H1 (cell line): ENCODE data around the gene TMEM82. TPM values are rescaled to one million over a fixed set of nuclear protein-coding genes. Genes with fewer than 3 reads are reported as not detected.
A peak's percentile ranks its signal among the peaks of the same experiment; 100 is the strongest.

Source experiments
- CTCF ChIA-PET: fragments of 300-600 bp; sonication (Branson Sonifier 250); formaldehyde crosslinking; loops from one replicate; lab custom pipeline; 2021; ENCODE audit not compliant: partially characterized antibody; lab: Charles Lee
- POLR2A ChIA-PET: fragments of 300-600 bp; sonication (Branson Sonifier 250); formaldehyde crosslinking; loops from one replicate; lab custom pipeline; 2021; ENCODE audit warnings: inconsistent platforms; ENCODE audit not compliant: partially characterized antibody; lab: Charles Lee
- DNase-seq, 2 experiments: peaks; one replicate each; pipeline versions ENCODE4 v3.0.0 to v3.0.0-alpha.2; 2010 to 2022; ENCODE audit warnings: low spot score in 2 of 2, low read depth in 1 of 2, mixed read lengths in 1 of 2
- FAIRE-seq: peaks from 2 replicates; lab custom pipeline; 2011; peaks lifted over from hg19 to GRCh38; lab: Jason Lieb, UNC
- H2AFZ ChIP-seq: 2 replicates; pipeline ENCODE4 v1.8.1; 2012; ENCODE audit warnings: low read length, inconsistent platforms
- H2AK5ac ChIP-seq: 2 replicates; pipeline ENCODE4 v1.6.1; 2013; ENCODE audit warnings: low read depth, low read length
- H2BK120ac ChIP-seq: replicated peaks from 2 replicates; pipeline ENCODE3; 2013; ENCODE audit warnings: low read depth, low read length, inconsistent platforms
- H2BK12ac ChIP-seq: 2 replicates; pipeline ENCODE4 v1.6.1; 2013; ENCODE audit warnings: low read depth, low read length
- H2BK15ac ChIP-seq: 2 replicates; pipeline ENCODE4 v1.6.1; 2013; ENCODE audit warnings: low read length
- H2BK20ac ChIP-seq: 2 replicates; pipeline ENCODE4 v1.6.1; 2013; ENCODE audit warnings: low read length
- H2BK5ac ChIP-seq: 2 replicates; pipeline ENCODE4 v1.6.1; 2013; ENCODE audit warnings: low read depth, low read length
- H3K14ac ChIP-seq: 2 replicates; pipeline ENCODE4 v1.6.1; 2013; ENCODE audit warnings: inconsistent platforms; ENCODE audit not compliant: insufficient read length
- H3K18ac ChIP-seq: 2 replicates; pipeline ENCODE4 v1.6.1; 2013; ENCODE audit warnings: low read length; ENCODE audit errors: extremely low read depth
- H3K23ac ChIP-seq: 2 replicates; pipeline ENCODE4 v1.6.1; 2013; ENCODE audit warnings: inconsistent platforms; ENCODE audit not compliant: insufficient read length
- H3K23me2 ChIP-seq: 2 replicates; pipeline ENCODE4 v1.6.1; 2013; ENCODE audit warnings: low read depth, low read length
- H3K27ac ChIP-seq: 2 replicates; pipeline ENCODE4 v1.6.1; 2011; ENCODE audit warnings: low read depth, low read length, inconsistent platforms
- H3K27me3 ChIP-seq, 4 experiments: replicated peaks in 1 of 4; 1 replicate in 1 of 4; 2 replicates in 3 of 4; pipeline versions ENCODE4 v1.6.1 to v1.8.1; 2011 to 2013; ENCODE audit warnings: low read length in 3 of 4, mild to moderate bottlenecking in 3 of 4, inconsistent platforms in 2 of 4, mixed read lengths in 2 of 4, moderate library complexity in 1 of 4; ENCODE audit not compliant: control insufficient read depth in 3 of 4, insufficient read depth in 3 of 4; ENCODE audit errors: extremely low read depth in 1 of 4
- H3K36me3 ChIP-seq, 4 experiments: 2 replicates each; pipeline versions ENCODE4 v1.6.1 to v1.8.1; 2011 to 2013; ENCODE audit warnings: mild to moderate bottlenecking in 4 of 4, low read length in 3 of 4, moderate library complexity in 2 of 4, control low read depth in 1 of 4, inconsistent platforms in 1 of 4; ENCODE audit not compliant: insufficient read depth in 4 of 4, control insufficient read depth in 2 of 4
- H3K4ac ChIP-seq: replicated peaks from 2 replicates; pipeline ENCODE3; 2013; ENCODE audit warnings: low read length, low read depth, mixed read lengths, inconsistent platforms; ENCODE audit not compliant: insufficient read length
- H3K4me1 ChIP-seq, 4 experiments: replicated peaks in 1 of 4; 1 replicate in 1 of 4; 2 replicates in 3 of 4; pipeline versions ENCODE4 v1.6.1 to v1.8.1; 2011 to 2013; ENCODE audit warnings: low read length in 3 of 4, inconsistent platforms in 2 of 4, mixed read lengths in 1 of 4; ENCODE audit not compliant: insufficient read depth in 4 of 4, control insufficient read depth in 3 of 4
- H3K4me2 ChIP-seq, 2 experiments: 2 replicates each; pipeline versions ENCODE4 v1.6.1 to v1.8.1; 2011 to 2013; ENCODE audit warnings: low read depth in 2 of 2, low read length in 2 of 2, control low read depth in 1 of 2, inconsistent platforms in 1 of 2, mild to moderate bottlenecking in 1 of 2; ENCODE audit not compliant: insufficient read depth in 1 of 2
- H3K4me3 ChIP-seq, 4 experiments: fragments of 200-600, 300-600 bp in 1 of 4; sonication (generic), shearing (Covaris generic), sonication (Bioruptor Twin) in 1 of 4; 2 replicates each; pipeline versions ENCODE4 v1.5.1 to v1.8.1; 2011 to 2016; ENCODE audit warnings: low read length in 4 of 4, low read depth in 3 of 4, control low read depth in 2 of 4, inconsistent platforms in 2 of 4, mild to moderate bottlenecking in 2 of 4, mixed read lengths in 1 of 4, moderate library complexity in 1 of 4; ENCODE audit not compliant: insufficient read depth in 2 of 4; ENCODE audit errors: extremely low read depth in 1 of 4
- H3K56ac ChIP-seq: replicated peaks from 2 replicates; pipeline ENCODE3; 2013; ENCODE audit warnings: low read depth, mild to moderate bottlenecking, mixed read lengths, low read length, inconsistent platforms; ENCODE audit not compliant: insufficient read length
- H3K79me1 ChIP-seq: 2 replicates; pipeline ENCODE4 v1.6.1; 2013; ENCODE audit warnings: low read depth, low read length, control low read depth
- H3K79me2 ChIP-seq, 2 experiments: 2 replicates each; pipeline versions ENCODE4 v1.6.1 to v1.8.1; 2012 to 2013; ENCODE audit warnings: low read length in 2 of 2, mild to moderate bottlenecking in 2 of 2, inconsistent platforms in 1 of 2; ENCODE audit not compliant: insufficient read depth in 2 of 2, control insufficient read depth in 1 of 2
- H3K9ac ChIP-seq, 4 experiments: replicated peaks in 1 of 4; 1 replicate in 1 of 4; 2 replicates in 3 of 4; pipeline versions ENCODE4 v1.6.1 to v1.8.1; 2011 to 2013; ENCODE audit warnings: low read depth in 3 of 4, low read length in 3 of 4, control low read depth in 2 of 4, mild to moderate bottlenecking in 2 of 4, moderate library complexity in 2 of 4, inconsistent platforms in 1 of 4; ENCODE audit errors: extremely low read depth in 1 of 4
- H3K9me3 ChIP-seq, 2 experiments: 2 replicates each; pipeline versions ENCODE4 v1.6.1 to v1.8.1; 2012 to 2013; ENCODE audit warnings: mild to moderate bottlenecking in 2 of 2, moderate library complexity in 2 of 2, control low read depth in 1 of 2, inconsistent platforms in 1 of 2, low read depth in 1 of 2, low read length in 1 of 2, mixed read lengths in 1 of 2; ENCODE audit not compliant: insufficient read depth in 2 of 2
- H4K20me1 ChIP-seq, 2 experiments: replicated peaks in 1 of 2; 2 replicates each; pipeline versions ENCODE3 to v1.8.1; 2011 to 2013; ENCODE audit warnings: inconsistent platforms in 2 of 2, low read length in 2 of 2, mild to moderate bottlenecking in 1 of 2; ENCODE audit not compliant: insufficient read depth in 2 of 2, control insufficient read depth in 1 of 2
- H4K5ac ChIP-seq: 2 replicates; pipeline ENCODE4 v1.6.1; 2013; ENCODE audit warnings: low read length, low read depth, mixed read lengths, inconsistent platforms; ENCODE audit not compliant: insufficient read length
- H4K8ac ChIP-seq: 2 replicates; pipeline ENCODE4 v1.8.0; 2013; ENCODE audit warnings: mild to moderate bottlenecking, moderate library complexity, low read length, inconsistent platforms; ENCODE audit not compliant: insufficient read depth; ENCODE audit errors: extremely low read depth
- H4K91ac ChIP-seq: replicated peaks from 2 replicates; pipeline ENCODE3; 2013; ENCODE audit warnings: low read length, mixed read lengths, inconsistent platforms; ENCODE audit not compliant: insufficient read length
- BACH1 ChIP-seq: IDR thresholded peaks from 2 replicates; pipeline ENCODE4 v1.6.1; 2012; ENCODE audit warnings: low read length, improper control_type of control experiment
- CREB1 ChIP-seq: IDR thresholded peaks from 2 replicates; pipeline ENCODE4 v1.6.1; 2012; ENCODE audit warnings: inconsistent platforms
- KDM4A ChIP-seq: IDR thresholded peaks from one replicate; pipeline ENCODE4 v1.7.1; 2012; ENCODE audit warnings: low read depth, mild to moderate bottlenecking, moderate library complexity, low read length, inconsistent platforms; ENCODE audit not compliant: severe bottlenecking
- POLR2AphosphoS5 ChIP-seq: IDR thresholded peaks from 2 replicates; pipeline ENCODE4 v1.6.1; 2011; ENCODE audit warnings: low read depth, low read length
- SIX5 ChIP-seq: IDR thresholded peaks from 2 replicates; pipeline ENCODE4 v1.6.1; 2011; ENCODE audit warnings: mild to moderate bottlenecking, low read depth, low read length
- TAF7 ChIP-seq: optimal IDR thresholded peaks from 2 replicates; pipeline ENCODE3; 2011; ENCODE audit warnings: low read depth, mild to moderate bottlenecking, inconsistent platforms, low read length, moderate library complexity, borderline replicate concordance
- TCF12 ChIP-seq: IDR thresholded peaks from 2 replicates; pipeline ENCODE4 v1.6.1; 2011; ENCODE audit warnings: low read depth, mild to moderate bottlenecking, low read length
- WGBS, 2 experiments: shearing (Covaris generic) in 1 of 2; methylation state at CpG; one replicate each; pipeline versions ENCODE4 v1.1.6 to v1.1.7; 2013 to 2015; ENCODE audit warnings: low lambda C conversion rate in 2 of 2, mixed read lengths in 2 of 2, inconsistent platforms in 1 of 2, low coverage in 1 of 2, missing lambda C conversion rate in 1 of 2; ENCODE audit not compliant: insufficient replicate concordance in 2 of 2, insufficient coverage in 1 of 2, insufficient read length in 1 of 2; ENCODE audit errors: extremely low coverage in 1 of 2, missing lambda C conversion rate in 1 of 2; 5-methylcytosine and 5-hydroxymethylcytosine counted together
- polyA plus RNA-seq, 7 experiments: library from polyadenylated mRNA; depleted of rRNA in 3 of 7; stranded (reverse) in 5 of 7; unstranded in 2 of 7; fragments of >200 nt in 5 of 7; fragments of 200-250 nt in 2 of 7; gene quantifications; 1 replicate in 5 of 7; 2 replicates in 1 of 7; 4 replicates in 1 of 7; pipeline versions ENCODE4 v1.2.1 to v1.2.3, GENCODE V29; 2011 to 2013; ENCODE audit warnings: missing spikeins in 2 of 7, mixed read lengths in 2 of 7
- total RNA-seq: library from RNA; stranded (reverse); fragmentation: NEBNext Ultra II Directional; extraction: Animal tissue kit (Norgen Biotek cat#: 25700); gene quantifications from 2 replicates; pipeline ENCODE4 v1.2.1, GENCODE V29; 2021
- TF ChIP-seq, protein P1 (sequence below): IDR thresholded peaks from 2 replicates; pipeline ENCODE4 v1.6.1; 2011; ENCODE audit warnings: low read length, improper control_type of control experiment

Gene TMEM82
- total and polyA plus RNA-seq, 2 of the 8 experiments (the other 6 are each of a cell fraction or from before 2014, with no cell fraction given) = 0.32 to 2.1 TPM

DNA sequence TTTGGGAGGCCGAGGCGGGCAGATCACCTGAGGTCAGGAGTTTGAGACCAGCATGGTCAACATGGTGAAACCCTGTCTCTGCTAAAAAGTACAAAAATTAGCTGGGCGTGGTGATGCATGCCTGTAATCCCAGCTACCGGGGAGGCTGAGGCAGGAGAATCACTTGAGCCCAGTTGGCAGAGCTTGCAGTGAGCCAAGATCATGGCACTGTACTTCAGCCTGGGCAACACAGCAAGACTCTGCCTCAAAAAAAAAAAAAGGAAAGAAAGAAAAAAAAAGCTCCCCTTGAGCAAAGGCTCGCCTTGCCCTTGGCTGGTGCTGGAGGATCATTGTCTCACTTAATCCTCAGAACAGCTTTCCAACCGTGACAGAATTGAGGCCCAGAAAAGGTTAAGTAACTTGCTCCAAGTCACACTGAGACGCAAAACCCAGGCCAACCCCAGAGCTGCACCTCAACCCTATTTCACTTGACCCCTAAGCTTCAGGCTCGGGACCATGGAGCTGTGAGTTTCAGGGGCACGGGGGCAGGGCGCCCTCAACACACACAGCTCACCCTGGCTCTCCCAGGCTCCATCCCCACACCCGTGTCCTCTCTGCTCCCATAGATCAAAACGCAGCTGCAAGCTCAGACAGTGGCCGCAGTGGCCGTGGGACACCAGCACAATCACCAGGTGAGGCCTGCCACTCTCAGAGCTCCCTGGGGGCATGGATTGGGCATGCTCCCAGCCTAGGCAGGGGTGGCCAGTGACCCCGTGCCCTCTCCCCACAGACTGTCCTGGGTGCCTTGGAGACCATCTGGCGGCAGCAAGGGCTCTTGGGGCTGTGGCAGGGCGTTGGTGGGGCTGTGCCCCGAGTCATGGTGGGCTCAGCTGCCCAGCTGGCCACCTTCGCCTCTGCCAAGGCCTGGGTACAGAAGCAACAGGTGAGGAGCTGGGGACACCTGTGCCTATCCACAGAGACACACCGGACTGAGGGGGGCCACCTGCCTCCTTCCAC, 4.7 kb upstream of the TMEM82 start:
- Histone ChIP-seq H2BK15ac (no peak overlapping the region), H3K4me2 (no peak overlapping the region), H2AFZ (no peak overlapping the region), H3K79me2 (no peaks in the 10 kb centered on the region), H3K4me3 (no peak overlapping the region), H3K79me1 (no peaks in the 10 kb centered on the region), H4K20me1 (peaks cover 4 to 5% of the 10 kb centered on the region in 2 experiments), H3K56ac (no peak overlapping the region), H3K4me1 (peaks cover 0 to 22% (median 8%) of the 10 kb centered on the region in 4 experiments; a peak in 5 of 7 replicates), H2BK20ac (no peak overlapping the region), H3K36me3 (peaks cover 0 to 8% (median 3%) of the 10 kb centered on the region in 4 experiments; a peak in 5 of 8 replicates), H3K27ac (no peak overlapping the region; the same call in 1 of the 2 replicates), H4K5ac (no peak overlapping the region), H3K14ac (no peak overlapping the region), H2BK120ac (no peak overlapping the region), H4K91ac (peak overlapping the region; percentile 74), H3K9me3 (no peaks in the 10 kb centered on the region), H3K23ac (no peak overlapping the region), H3K9ac (no peak overlapping the region), H4K8ac (peak overlapping the region; percentile 43; the same call in 1 of the 2 replicates), H3K18ac (no peak overlapping the region), H3K4ac (no peak overlapping the region), H3K27me3 (no peaks in the 10 kb centered on the region), H2AK5ac (no peak overlapping the region), H2BK12ac (0 out of 2 replicates have a peak overlapping the region, but pooled peaks have one; percentile 17), H2BK5ac (peak overlapping the region; percentile 35; the same call in 1 of the 2 replicates), H3K23me2 (no peaks in the 10 kb centered on the region)
- ChIA-PET CTCF (interaction anchor here (0.8 to 6.1 kb wide), 9 partner anchors 10 to 142 kb away, joined by 3 to 41 read pairs (median 4); no protein-coding TSS in a partner anchor), POLR2A (interaction anchor here (0.5 to 2.0 kb wide), 10 partner anchors 10 to 237 kb away, joined by 3 to 6 read pairs (median 3); no protein-coding TSS in a partner anchor)
- FAIRE-seq (no peak), DNase-seq (no peak)
- WGBS, 2 experiments = 85% methylated on average over 19 of the region's 20 CpGs; no CpG with 5 or more reads in 1 of the 2 experiments
- TF ChIP-seq, protein P1, sequence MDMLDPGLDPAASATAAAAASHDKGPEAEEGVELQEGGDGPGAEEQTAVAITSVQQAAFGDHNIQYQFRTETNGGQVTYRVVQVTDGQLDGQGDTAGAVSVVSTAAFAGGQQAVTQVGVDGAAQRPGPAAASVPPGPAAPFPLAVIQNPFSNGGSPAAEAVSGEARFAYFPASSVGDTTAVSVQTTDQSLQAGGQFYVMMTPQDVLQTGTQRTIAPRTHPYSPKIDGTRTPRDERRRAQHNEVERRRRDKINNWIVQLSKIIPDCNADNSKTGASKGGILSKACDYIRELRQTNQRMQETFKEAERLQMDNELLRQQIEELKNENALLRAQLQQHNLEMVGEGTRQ = no peak
- no peak for TF ChIP-seq CREB1
- no peak for TF ChIP-seq KDM4A
- TF ChIP-seq TAF7 = no peak
- no peak for TF ChIP-seq BACH1
- no peak for TF ChIP-seq SIX5
- no peak for TF ChIP-seq POLR2AphosphoS5
- no peak for TF ChIP-seq TCF12
